Measurements from ENCODE around the gene DHX16. TPM values are rescaled to one million over a fixed set of nuclear protein-coding genes. Genes with fewer than 3 reads are reported as not detected.

The DHX16 gene
- polyA plus RNA-seq, 1 experiment, result 27.6 TPM

GRCh38 chr6:30689022-30689865 lies 16.4 kb upstream of the DHX16 start:
- Histone ChIP-seq H3K27me3 (ENCODE audit: control insufficient read depth, insufficient read depth, low read length) (no peaks in the 10 kb centered on the region), H3K4me3 (ENCODE audit: low read depth, low read length) (peak overlapping the region; percentile 87; the same call in 1 of the 2 replicates), H3K27ac (ENCODE audit: low read depth, low read length) (no peak overlapping the region), H3K9me3 (ENCODE audit: control insufficient read depth, insufficient read depth, low read length) (no peaks in the 10 kb centered on the region; the same call in 1 of the 2 replicates)
- no peak for DNase-seq (ENCODE audit: low read depth, low spot score)
- POLR2A ChIA-PET, result interaction anchor here (1.0 to 4.8 kb wide), 2 partner anchors 23 to 32 kb away, joined by 3 to 43 read pairs; partner anchors contain the start of gene TUBB
- CTCF ChIA-PET, result interaction anchor here (1.2 kb wide), 1 partner anchor 391 kb away, joined by 3 read pairs; no protein-coding TSS in a partner anchor
- TF ChIP-seq CTCF (IDR thresholded peaks at IDR 0.05; ENCODE audit: low read depth, low read length), result no peak

- Histone ChIP-seq H3K4me3 (ENCODE audit: low read depth, low read length) (peak overlapping the region; percentile 92), H3K27ac (ENCODE audit: low read depth, low read length) (peak overlapping the region; percentile 99), H3K9me3 (ENCODE audit: control insufficient read depth, insufficient read depth, low read length) (no peaks in the 10 kb centered on the region; the same call in 1 of the 2 replicates), H3K27me3 (ENCODE audit: control insufficient read depth, insufficient read depth, low read length) (no peaks in the 10 kb centered on the region)
- DNase-seq (ENCODE audit: low read depth, low spot score), result no peak
- CTCF ChIA-PET, result interaction anchor here (0.6 to 2.0 kb wide), 4 partner anchors 16 to 391 kb away, joined by 3 to 13 read pairs (median 4); partner anchors contain the start of gene DHX16
- no peak for TF ChIP-seq CTCF (IDR thresholded peaks at IDR 0.05; ENCODE audit: low read depth, low read length)
- POLR2A ChIA-PET, result interaction anchor here (1.8 to 4.8 kb wide), 2 partner anchors 29 to 33 kb away, joined by 22 to 43 read pairs; partner anchors contain the start of genes MDC1 and TUBB
Measured at GRCh38 chr6:30688569-30688968, 15.8 kb upstream of the DHX16 start.

GRCh38 chr6:30687659-30688431 lies 15.0 kb upstream of the DHX16 start:
- H3K27me3 ChIP-seq (ENCODE audit: control insufficient read depth, insufficient read depth, low read length), result no peaks in the 10 kb centered on the region
- peak overlapping the region; percentile 99 for H3K27ac ChIP-seq (ENCODE audit: low read depth, low read length)
- H3K9me3 ChIP-seq (ENCODE audit: control insufficient read depth, insufficient read depth, low read length), result no peaks in the 10 kb centered on the region; the same call in 1 of the 2 replicates
- ChIA-PET POLR2A (interaction anchor here (0.6 to 4.8 kb wide), 9 partner anchors 8 to 201 kb away, joined by 3 to 43 read pairs (median 6); partner anchors contain the start of genes DHX16, MDC1 and TUBB), CTCF (interaction anchor here (0.6 to 2.0 kb wide), 6 partner anchors 9 to 73 kb away, joined by 3 to 13 read pairs (median 4); partner anchors contain the start of genes DHX16 and MDC1)
- TF ChIP-seq CTCF (IDR thresholded peaks at IDR 0.05; ENCODE audit: low read depth, low read length), result peak; percentile 32
- no peak for DNase-seq (ENCODE audit: low read depth, low spot score)
- H3K4me3 ChIP-seq (ENCODE audit: low read depth, low read length), result peak overlapping the region; percentile 92

- Histone ChIP-seq H3K27me3 (ENCODE audit: control insufficient read depth, insufficient read depth, low read length) (no peaks in the 10 kb centered on the region), H3K27ac (ENCODE audit: low read depth, low read length) (peak overlapping the region; percentile 99), H3K4me3 (ENCODE audit: low read depth, low read length) (peak overlapping the region; percentile 92), H3K9me3 (ENCODE audit: control insufficient read depth, insufficient read depth, low read length) (no peaks in the 10 kb centered on the region; the same call in 1 of the 2 replicates)
- CTCF ChIA-PET, result interaction anchor here (0.8 to 2.0 kb wide), 4 partner anchors 8 to 35 kb away, joined by 3 to 13 read pairs (median 4); partner anchors contain the start of gene MDC1
- DNase-seq (ENCODE audit: low read depth, low spot score), result peak; percentile 92
- POLR2A ChIA-PET, result interaction anchor here (0.6 to 4.8 kb wide), 9 partner anchors 8 to 202 kb away, joined by 3 to 43 read pairs (median 6); partner anchors contain the start of genes DHX16, MDC1 and TUBB
- TF ChIP-seq CTCF (IDR thresholded peaks at IDR 0.05; ENCODE audit: low read depth, low read length), result no peak
Measured at GRCh38 chr6:30686908-30687658, 14.3 kb upstream of the DHX16 start.

Data from AG04450 (cell line).